Vagina (tissue), 2 donors: Measurements from ENCODE around the gene KRTAP12-2. TPM values are rescaled to one million over a fixed set of nuclear protein-coding genes. Genes with fewer than 3 reads are reported as not detected.

ENCODE experiments used
- DNase-seq, 2 donors: peaks; one replicate each; pipeline ENCODE4 v3.0.0-alpha.2; 2017; ENCODE audit errors: extremely low spot score in 2 of 2
- H3K27ac ChIP-seq: fragments of 200-600 bp; sonication (generic); one replicate; pipeline ENCODE4 v1.5.1; 2019
- H3K27me3 ChIP-seq: fragments of 200-600 bp; sonication (generic); one replicate; pipeline ENCODE4 v1.5.1; 2019
- H3K36me3 ChIP-seq, 2 donors: fragments of 200-600 bp; sonication (generic); one replicate each; pipeline ENCODE4 v1.5.1; 2017 to 2019
- H3K4me1 ChIP-seq: fragments of 200-600 bp; sonication (generic); one replicate; pipeline ENCODE4 v1.5.1; 2019
- H3K4me3 ChIP-seq, 2 donors: fragments of 200-600 bp; sonication (generic); 1 replicate in 1 of 2; 2 replicates in 1 of 2; pipeline ENCODE4 v1.5.1; 2016 to 2019
- H3K9me3 ChIP-seq: fragments of 200-600 bp; sonication (generic); one replicate; pipeline ENCODE4 v1.5.1; 2019
- POLR2A ChIP-seq, 2 donors: fragments of 450-650 bp; IDR thresholded peaks; one replicate each; pipeline ENCODE4 v1.6.1; 2017; ENCODE audit warnings: antibody characterized with exemption in 2 of 2, mild to moderate bottlenecking in 2 of 2, moderate library complexity in 2 of 2
- POLR2AphosphoS5 ChIP-seq, 2 donors: sonication (generic); formaldehyde crosslinking; IDR thresholded peaks; one replicate each; pipeline ENCODE4 v1.9.0; 2017; ENCODE audit warnings: antibody characterized with exemption in 2 of 2, mild to moderate bottlenecking in 2 of 2, low read depth in 1 of 2; ENCODE audit not compliant: insufficient read depth in 1 of 2
- intact Hi-C: fragments of 100-400 bp; cut with DNase I; formaldehyde crosslinking; loops from one replicate; pipeline ENCODE4 v1.15.1; 2023
- total RNA-seq: library from RNA; depleted of rRNA; stranded (reverse); fragments of >200 nt; gene quantifications from one replicate; pipeline ENCODE4 v1.2.3, GENCODE V29; 2016
- TF ChIP-seq, protein P1 (sequence below), 3 experiments: fragments of 450-650 bp in 2 of 3; fragments of 200-600 bp in 1 of 3; sonication (generic) in 1 of 3; IDR thresholded peaks; one replicate each; pipeline ENCODE4 v1.5.1; 2017 to 2019; ENCODE audit warnings: antibody characterized with exemption in 3 of 3, mild to moderate bottlenecking in 2 of 3, moderate library complexity in 2 of 3

Gene KRTAP12-2
- total RNA-seq, 1 donor from 2014 or later: not detected

DNA sequence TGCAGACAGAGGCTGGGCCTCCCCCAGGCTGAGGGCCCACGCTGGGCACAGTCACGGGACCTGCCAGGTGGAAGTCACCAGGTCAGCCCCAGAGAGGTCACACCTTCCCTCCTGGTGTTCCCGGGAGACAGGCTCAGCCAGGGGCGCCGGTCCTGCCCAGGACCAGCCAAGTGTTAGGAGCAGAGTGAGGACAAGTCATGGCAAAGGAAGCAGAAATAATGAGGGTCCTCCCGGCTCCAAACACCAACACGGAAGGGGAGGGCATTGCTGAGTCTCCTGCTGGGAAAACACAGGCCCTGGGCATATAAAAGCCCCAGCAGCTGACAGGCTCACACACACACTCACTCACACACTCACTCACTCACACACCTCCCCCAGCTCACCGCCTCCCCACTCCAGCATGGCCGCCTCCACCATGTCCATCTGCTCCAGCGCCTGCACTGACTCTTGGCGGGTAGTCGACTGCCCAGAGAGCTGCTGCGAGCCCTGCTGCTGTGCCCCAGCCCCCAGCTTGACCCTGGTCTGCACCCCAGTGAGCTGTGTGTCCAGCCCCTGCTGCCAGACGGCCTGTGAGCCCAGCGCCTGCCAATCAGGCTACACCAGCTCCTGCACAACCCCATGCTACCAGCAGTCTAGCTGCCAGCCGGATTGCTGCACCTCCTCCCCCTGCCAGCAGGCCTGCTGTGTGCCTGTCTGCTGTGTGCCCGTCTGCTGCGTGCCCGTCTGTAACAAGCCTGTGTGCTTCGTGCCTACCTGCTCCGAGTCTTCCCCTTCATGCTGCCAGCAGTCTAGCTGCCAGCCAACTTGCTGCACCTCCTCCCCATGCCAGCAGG, 29.5 kb downstream of the KRTAP12-2 start, which contains the start of gene KRTAP10-10:
TSS of gene KRTAP10-10 (plus strand) at position 339 of the 833 bp plus-strand sequence. CDS start at position 401, 62 bp downstream.
- peak; percentile 64 to 88 for DNase-seq
- intact Hi-C loops: no loop called here
- Histone ChIP-seq H3K4me3 (no peak within 1 kb of the TSS), H3K9me3 (no peaks in the 10 kb centered on the region), H3K27me3 (no peaks in the 10 kb centered on the region), H3K36me3 (no peaks in the 10 kb centered on the region), H3K27ac (no peak within 1 kb of the TSS), H3K4me1 (no peaks in the 10 kb centered on the region)
- TF ChIP-seq POLR2AphosphoS5 (IDR thresholded peaks at IDR 0.05; ENCODE audit: insufficient read depth in 1 of 2, low read depth in 1 of 2) (no peak), POLR2A (IDR thresholded peaks at IDR 0.05) (no peak)
- TF ChIP-seq, protein P1, sequence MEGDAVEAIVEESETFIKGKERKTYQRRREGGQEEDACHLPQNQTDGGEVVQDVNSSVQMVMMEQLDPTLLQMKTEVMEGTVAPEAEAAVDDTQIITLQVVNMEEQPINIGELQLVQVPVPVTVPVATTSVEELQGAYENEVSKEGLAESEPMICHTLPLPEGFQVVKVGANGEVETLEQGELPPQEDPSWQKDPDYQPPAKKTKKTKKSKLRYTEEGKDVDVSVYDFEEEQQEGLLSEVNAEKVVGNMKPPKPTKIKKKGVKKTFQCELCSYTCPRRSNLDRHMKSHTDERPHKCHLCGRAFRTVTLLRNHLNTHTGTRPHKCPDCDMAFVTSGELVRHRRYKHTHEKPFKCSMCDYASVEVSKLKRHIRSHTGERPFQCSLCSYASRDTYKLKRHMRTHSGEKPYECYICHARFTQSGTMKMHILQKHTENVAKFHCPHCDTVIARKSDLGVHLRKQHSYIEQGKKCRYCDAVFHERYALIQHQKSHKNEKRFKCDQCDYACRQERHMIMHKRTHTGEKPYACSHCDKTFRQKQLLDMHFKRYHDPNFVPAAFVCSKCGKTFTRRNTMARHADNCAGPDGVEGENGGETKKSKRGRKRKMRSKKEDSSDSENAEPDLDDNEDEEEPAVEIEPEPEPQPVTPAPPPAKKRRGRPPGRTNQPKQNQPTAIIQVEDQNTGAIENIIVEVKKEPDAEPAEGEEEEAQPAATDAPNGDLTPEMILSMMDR (IDR thresholded peaks at IDR 0.05): no peak

DNA sequence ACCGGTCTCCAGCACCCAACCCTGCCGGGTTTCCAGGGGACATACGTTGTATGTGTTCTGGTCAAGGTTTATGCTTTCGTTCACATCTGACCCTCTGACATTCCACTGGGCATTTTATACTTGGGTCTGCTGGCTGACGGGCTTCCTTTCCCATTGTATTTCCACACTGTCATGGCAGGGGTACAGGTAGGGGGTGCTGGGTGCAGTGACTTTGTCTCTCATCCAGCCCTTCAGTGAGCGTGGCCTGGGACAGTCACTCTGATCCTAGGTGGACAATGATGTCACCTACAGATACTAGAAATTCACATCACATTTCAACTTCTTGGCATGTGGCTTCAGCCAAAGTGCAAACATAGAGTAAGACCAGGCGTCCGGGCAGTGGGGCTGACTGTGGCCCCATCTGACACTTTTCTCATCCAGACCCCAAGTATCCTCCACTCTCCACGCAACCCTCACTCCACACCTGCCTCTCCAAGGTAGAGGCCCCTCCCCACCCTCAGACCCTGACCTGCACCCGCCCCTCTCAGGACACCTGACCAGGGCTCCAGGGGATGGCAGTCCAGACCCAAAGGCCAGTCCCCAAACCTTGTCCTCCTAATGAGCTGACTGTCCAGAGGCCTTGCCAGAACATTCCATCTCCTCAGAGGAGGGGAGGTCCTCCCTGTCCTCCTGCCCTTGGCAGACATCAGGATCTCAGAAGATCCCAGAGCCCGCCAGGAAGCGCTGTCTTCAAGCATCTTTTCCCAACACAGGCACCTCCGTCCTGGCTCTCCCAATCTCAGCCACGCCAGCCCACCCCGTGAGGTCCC, 30.3 kb downstream of the KRTAP12-2 start:
- TF ChIP-seq POLR2AphosphoS5 (IDR thresholded peaks at IDR 0.05; ENCODE audit: insufficient read depth in 1 of 2, low read depth in 1 of 2) (no peak), POLR2A (IDR thresholded peaks at IDR 0.05) (no peak)
- TF ChIP-seq, protein P1 (IDR thresholded peaks at IDR 0.05): no peak
- Histone ChIP-seq H3K4me3 (no peak overlapping the region), H3K9me3 (no peaks in the 10 kb centered on the region), H3K27ac (no peak overlapping the region), H3K36me3 (no peaks in the 10 kb centered on the region), H3K4me1 (no peaks in the 10 kb centered on the region), H3K27me3 (no peaks in the 10 kb centered on the region)
- DNase-seq: peak; percentile 71 to 79
- intact Hi-C loops: no loop called here

DNA sequence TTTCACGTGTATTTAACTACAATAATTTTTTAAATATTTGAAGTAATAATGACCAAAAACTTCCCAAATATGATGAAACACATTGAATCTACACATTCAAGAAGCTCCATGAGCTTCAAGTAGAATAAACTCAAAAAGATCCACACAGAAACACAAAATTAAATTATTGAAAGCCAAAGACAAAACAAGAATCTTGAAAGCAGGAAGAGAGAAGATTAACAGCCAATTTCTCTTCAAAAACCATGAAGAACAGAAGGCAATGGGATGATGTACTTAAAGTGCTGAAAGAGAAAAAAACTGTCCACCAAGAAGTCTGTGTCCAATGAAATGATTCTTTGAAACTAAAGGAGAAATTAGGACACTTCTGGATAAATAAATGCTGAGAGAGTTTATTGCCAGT, 34.7 kb downstream of the KRTAP12-2 start:
- TF ChIP-seq, protein P1 (IDR thresholded peaks at IDR 0.05): no peak
- TF ChIP-seq POLR2A (IDR thresholded peaks at IDR 0.05): no peak
- no peak for TF ChIP-seq POLR2AphosphoS5 (IDR thresholded peaks at IDR 0.05; ENCODE audit: insufficient read depth in 1 of 2, low read depth in 1 of 2)
- no peaks in the 10 kb centered on the region for H3K9me3 ChIP-seq
- no peaks in the 10 kb centered on the region for H3K27me3 ChIP-seq
- H3K27ac ChIP-seq: no peak overlapping the region
- no peaks in the 10 kb centered on the region for H3K4me1 ChIP-seq
- intact Hi-C loops: no loop called here
- no peak for DNase-seq
- H3K36me3 ChIP-seq: no peaks in the 10 kb centered on the region
- H3K4me3 ChIP-seq: no peak overlapping the region

DNA sequence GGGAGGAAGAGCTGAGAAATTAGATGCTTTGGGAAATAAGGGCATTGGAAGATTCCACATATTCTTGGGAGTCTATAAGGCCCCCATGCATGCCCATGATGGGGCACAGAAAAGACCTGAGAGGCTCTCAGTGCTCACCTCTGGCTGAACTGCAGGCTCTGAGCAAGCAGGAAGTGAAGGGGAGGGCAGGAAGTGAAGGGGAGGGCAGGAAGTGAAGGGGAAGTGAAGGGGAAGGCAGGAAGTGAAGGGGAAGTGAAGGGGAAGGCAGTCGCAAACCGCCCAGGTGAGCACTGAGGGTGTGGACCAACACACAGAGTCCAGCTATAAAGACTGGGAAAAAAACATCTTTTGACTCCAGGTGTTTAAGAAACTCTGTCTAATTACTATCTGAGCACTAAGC, 36.3 kb downstream of the KRTAP12-2 start:
- H3K4me3 ChIP-seq: no peak overlapping the region
- no peaks in the 10 kb centered on the region for H3K27me3 ChIP-seq
- no peak overlapping the region for H3K27ac ChIP-seq
- no peak for TF ChIP-seq POLR2A (IDR thresholded peaks at IDR 0.05)
- TF ChIP-seq, protein P1 (IDR thresholded peaks at IDR 0.05): no peak
- TF ChIP-seq POLR2AphosphoS5 (IDR thresholded peaks at IDR 0.05; ENCODE audit: insufficient read depth in 1 of 2, low read depth in 1 of 2): no peak
- no peaks in the 10 kb centered on the region for H3K4me1 ChIP-seq
- no peaks in the 10 kb centered on the region for H3K9me3 ChIP-seq
- intact Hi-C loops: no loop called here
- DNase-seq: no peak
- no peaks in the 10 kb centered on the region for H3K36me3 ChIP-seq
